IPS DF 6.9 (cell line): ENCODE measurements around the gene COPS9.
A peak's percentile ranks its signal among the peaks of the same experiment; 100 is the strongest.

Experiments
- DNase-seq: peaks from one replicate; pipeline ENCODE4 v3.0.0-alpha.2; 2013; ENCODE audit warnings: low read depth, low spot score
- H3K27ac ChIP-seq: one replicate; pipeline ENCODE4 v1.5.1; 2013; ENCODE audit warnings: low read length, control low read depth
- H3K27me3 ChIP-seq: 2 replicates; pipeline ENCODE4 v1.6.1; 2013; ENCODE audit warnings: mild to moderate bottlenecking, low read length; ENCODE audit not compliant: control insufficient read depth, insufficient read depth
- H3K36me3 ChIP-seq: 2 replicates; pipeline ENCODE4 v1.6.1; 2013; ENCODE audit warnings: low read length; ENCODE audit not compliant: control insufficient read depth, insufficient read depth
- H3K4me1 ChIP-seq: 2 replicates; pipeline ENCODE4 v1.6.1; 2013; ENCODE audit warnings: low read length; ENCODE audit not compliant: control insufficient read depth, insufficient read depth
- H3K4me3 ChIP-seq: 2 replicates; pipeline ENCODE4 v1.5.1; 2013; ENCODE audit warnings: mild to moderate bottlenecking, low read length
- H3K9me3 ChIP-seq: 2 replicates; pipeline ENCODE4 v1.6.1; 2013; ENCODE audit warnings: low read length, inconsistent platforms; ENCODE audit not compliant: control insufficient read depth, insufficient read depth
- WGBS: extraction: QIAGEN DNeasy Blood & Tissue Kit; methylation state at CpG from one replicate; pipeline ENCODE4 v1.1.7; 2013; ENCODE audit warnings: mixed read lengths, missing lambda C conversion rate; ENCODE audit not compliant: insufficient read length, insufficient coverage; 5-methylcytosine and 5-hydroxymethylcytosine counted together

Gene COPS9

DNA sequence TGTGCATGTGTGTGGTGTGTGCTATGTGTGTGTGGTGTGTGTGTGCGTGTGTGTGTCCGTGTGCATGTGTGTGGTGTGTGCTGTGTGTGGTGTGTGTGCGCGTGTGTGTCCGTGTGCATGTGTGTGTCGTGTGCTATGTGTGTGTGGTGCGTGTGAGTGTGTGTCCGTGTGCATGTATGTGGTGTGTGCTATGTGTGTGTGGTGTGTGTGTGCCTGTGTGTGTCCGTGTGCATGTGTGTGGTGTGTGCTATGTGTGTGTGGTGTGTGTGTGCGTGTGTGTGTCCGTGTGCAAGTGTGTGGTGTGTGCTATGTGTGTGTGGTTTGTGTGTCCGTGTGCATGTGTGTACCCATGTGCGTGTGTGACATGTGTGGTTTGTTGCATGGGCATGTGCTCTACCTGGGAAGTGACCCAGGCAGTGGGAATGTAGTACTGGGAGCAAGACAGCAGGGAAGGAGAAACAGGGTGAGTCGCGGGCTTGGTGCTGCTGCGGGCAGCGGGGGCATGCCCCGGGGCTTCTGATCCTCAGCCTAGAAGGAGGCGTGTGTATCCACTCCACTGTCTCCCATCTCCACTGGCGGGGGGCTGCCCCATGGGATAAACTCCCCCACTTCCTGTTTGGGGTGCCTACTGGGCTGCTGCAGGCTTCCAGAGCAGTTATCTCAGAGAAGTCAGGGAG is 11.9 kb upstream of the COPS9 start:
- Histone ChIP-seq H3K27ac (no peak overlapping the region), H3K4me3 (no peak overlapping the region), H3K27me3 (no peaks in the 10 kb centered on the region), H3K4me1 (peaks cover 3% of the 10 kb centered on the region), H3K36me3 (no peaks in the 10 kb centered on the region), H3K9me3 (no peaks in the 10 kb centered on the region)
- no peak for DNase-seq
- WGBS, result no CpG with 5 or more reads among the region's 20 CpGs

DNA sequence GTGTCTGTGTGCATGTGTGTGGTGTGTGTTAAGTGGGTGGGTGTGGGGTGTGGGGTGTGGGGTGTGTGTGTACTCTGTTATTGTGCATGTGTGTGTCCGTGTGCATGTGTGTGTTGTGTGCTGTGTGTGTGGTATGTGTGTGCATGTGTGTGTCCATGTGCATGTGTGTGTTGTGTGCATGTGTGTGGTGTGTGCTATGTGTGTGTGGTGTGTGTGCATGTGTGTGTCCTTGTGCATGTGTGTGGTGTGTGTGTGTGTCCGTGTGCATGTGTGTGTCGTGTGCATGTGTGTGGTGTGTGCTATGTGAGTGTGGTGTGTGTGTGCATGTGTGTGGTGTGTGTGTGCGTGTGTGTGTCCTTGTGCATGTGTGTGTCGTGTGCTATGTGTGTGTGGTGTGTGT is 11.3 kb upstream of the COPS9 start:
- H3K4me3 ChIP-seq, result no peak overlapping the region
- no peaks in the 10 kb centered on the region for H3K36me3 ChIP-seq
- no peaks in the 10 kb centered on the region for H3K9me3 ChIP-seq
- WGBS, result no CpG with 5 or more reads among the region's 5 CpGs
- no peak overlapping the region for H3K27ac ChIP-seq
- H3K27me3 ChIP-seq, result no peaks in the 10 kb centered on the region
- no peak for DNase-seq
- peaks cover 3% of the 10 kb centered on the region for H3K4me1 ChIP-seq

DNA sequence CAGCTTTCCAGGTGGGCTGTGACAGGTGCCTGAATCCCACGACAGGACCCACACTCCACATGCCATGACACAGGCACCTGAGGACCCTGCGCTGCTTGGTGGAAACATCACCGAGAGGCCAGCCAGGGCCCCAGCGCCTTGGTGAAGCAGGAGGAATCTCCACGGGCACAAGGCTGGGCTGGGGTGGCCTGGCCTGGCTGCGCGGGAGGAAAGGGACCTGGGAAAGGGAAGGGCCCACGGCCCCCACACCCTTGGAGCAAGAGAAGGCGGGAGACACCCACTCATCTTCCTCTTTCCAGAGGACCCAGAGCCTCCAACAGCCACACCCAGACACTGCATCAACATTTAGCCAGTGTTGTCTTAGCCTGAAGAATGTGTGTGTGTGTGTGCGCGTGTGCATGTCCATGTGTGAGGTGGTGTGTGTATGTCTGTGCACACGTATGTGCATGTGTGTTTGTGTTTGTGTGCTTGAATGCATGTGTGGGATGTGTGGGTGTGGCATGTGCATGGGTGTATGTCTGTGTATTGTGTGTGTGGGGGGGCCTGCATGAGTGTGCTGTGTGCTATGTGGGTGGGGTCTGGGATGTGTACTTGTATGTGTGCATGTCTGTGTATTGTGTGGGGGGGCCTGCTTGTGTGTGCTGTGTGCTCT is 10.6 kb upstream of the COPS9 start:
- Histone ChIP-seq H3K27me3 (no peaks in the 10 kb centered on the region), H3K36me3 (no peaks in the 10 kb centered on the region), H3K27ac (no peak overlapping the region), H3K4me1 (peaks cover 3% of the 10 kb centered on the region), H3K9me3 (no peaks in the 10 kb centered on the region), H3K4me3 (no peak overlapping the region)
- no peak for DNase-seq
- WGBS, result no CpG with 5 or more reads among the region's 12 CpGs

DNA sequence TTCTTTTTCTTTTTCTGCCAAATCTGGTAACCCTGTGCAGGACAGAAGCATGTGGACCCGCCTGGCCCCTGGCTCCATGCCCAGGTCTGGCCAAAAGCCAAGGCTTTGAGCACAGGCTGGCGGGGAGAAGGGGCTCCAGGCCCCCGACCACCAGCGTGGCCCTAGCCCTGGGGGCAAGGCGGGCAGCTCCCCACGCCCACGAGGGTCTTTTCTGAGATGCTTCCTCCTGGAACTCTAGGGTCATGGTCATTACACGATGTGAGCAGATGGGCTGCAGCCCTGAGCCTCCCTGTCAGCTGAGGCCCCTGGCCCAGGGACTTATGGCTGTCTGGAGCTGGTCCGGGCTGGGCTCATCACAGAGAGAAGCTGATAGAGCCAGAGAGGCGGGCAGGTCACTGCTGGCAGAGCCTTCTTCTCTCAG is 10.0 kb upstream of the COPS9 start:
- Histone ChIP-seq H3K4me1 (peaks cover 3% of the 10 kb centered on the region), H3K9me3 (no peaks in the 10 kb centered on the region), H3K27ac (no peak overlapping the region), H3K27me3 (no peaks in the 10 kb centered on the region), H3K4me3 (no peak overlapping the region), H3K36me3 (no peaks in the 10 kb centered on the region)
- no CpG with 5 or more reads among the region's 10 CpGs for WGBS
- DNase-seq, result no peak

DNA sequence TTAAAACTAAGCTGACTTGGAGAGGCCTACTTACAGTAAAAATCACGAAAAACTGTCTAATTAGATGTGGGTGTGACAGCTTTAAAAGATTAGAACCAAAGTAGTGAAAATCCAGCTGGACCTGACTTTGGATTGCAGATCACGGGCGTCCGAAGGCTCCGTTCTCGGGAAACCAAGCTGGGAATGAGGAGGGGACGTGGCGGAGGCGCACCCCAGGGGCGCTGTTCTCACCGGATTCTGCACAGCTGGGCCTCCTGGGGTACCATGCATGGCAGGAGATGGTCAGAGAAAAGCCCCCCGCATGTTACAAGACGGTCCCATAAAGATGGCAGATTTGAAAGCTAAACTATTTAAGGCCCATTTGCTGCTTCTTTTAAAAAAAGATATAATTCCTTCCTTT is 9.4 kb upstream of the COPS9 start:
- no peaks in the 10 kb centered on the region for H3K9me3 ChIP-seq
- DNase-seq, result no peak
- H3K4me3 ChIP-seq, result no peak overlapping the region
- no peaks in the 10 kb centered on the region for H3K36me3 ChIP-seq
- no peaks in the 10 kb centered on the region for H3K27me3 ChIP-seq
- H3K27ac ChIP-seq, result no peak overlapping the region
- peaks cover 3% of the 10 kb centered on the region for H3K4me1 ChIP-seq
- WGBS, result no CpG with 5 or more reads among the region's 13 CpGs

DNA sequence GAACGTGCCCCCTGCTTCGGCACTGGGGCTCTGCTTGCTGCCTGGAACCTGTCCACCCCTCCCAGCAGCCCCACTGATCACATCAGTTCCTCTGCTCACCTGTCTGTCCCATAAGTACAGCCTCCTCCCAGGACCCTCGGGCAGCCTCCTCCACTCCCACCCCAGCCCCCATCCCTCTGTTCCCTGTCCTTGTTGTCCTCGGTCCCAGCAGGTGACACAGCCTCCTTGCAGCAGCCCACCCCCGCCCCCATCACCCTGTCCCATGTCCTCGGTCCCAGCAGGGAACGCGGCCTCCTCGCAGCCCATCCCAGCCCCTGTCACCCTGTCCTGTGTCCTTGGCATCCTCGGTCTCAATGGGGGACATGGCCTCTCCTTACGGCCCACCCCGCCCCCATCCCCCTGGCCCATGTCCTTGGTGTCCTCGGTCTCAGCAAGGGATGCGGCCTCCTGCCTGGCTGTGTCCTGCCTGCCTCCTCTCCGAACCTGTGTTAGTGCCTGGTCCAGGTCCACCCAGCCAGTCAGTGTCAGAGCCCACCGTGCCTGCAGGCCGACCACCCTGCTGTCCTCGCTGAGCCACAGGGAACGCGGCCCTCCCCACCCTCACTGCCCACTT is 8.7 kb upstream of the COPS9 start:
- no CpG with 5 or more reads among the region's 20 CpGs for WGBS
- Histone ChIP-seq H3K27me3 (no peaks in the 10 kb centered on the region), H3K4me3 (no peak overlapping the region), H3K4me1 (peaks cover under 1% of the 10 kb centered on the region; the same call in 1 of the 2 replicates), H3K9me3 (no peaks in the 10 kb centered on the region), H3K36me3 (no peaks in the 10 kb centered on the region), H3K27ac (no peak overlapping the region)
- DNase-seq, result no peak

DNA sequence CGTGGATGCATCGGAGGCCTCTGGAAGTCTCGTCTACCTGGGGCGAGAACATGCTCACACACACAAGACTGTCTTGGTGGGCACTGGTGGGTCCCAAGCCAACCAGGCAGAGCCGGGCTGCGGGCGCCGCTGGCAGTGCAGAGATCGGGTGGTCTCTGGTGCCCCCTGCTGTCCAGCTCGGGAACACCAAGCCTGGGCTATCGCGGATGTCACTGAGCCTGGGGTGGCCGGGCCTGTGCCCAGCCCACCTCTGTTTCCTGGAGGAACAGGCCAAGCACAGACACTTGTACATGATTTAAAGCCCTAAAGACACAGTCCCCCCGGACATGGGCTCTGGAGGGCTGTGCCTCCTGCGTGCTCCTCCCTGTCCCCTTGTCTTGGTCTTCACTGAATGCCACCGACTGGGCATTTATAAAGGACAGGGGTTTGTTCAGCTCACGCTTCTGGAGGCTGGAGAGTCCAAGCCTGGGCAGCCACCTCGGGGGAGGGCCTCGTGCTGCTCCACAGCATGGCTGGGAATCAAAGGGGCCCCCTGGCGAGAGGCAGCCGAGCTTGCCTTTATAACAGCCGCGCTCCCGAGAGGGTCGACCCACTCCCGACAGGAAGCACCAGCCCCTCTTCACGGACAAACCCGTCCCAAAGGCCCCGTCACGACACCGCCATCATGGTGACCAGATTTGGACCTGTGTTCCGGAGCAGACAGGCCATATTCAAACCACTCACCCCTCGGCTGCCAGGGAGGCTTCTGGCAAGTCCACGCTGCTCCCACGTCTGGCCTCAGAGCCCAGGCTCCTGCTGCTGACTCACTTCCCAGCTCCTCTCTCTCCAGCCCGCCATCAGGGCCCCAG is 7.9 kb upstream of the COPS9 start:
- Histone ChIP-seq H3K9me3 (no peaks in the 10 kb centered on the region), H3K4me3 (no peak overlapping the region), H3K4me1 (peaks cover 4% of the 10 kb centered on the region; the same call in 1 of the 2 replicates), H3K27me3 (no peaks in the 10 kb centered on the region), H3K36me3 (no peaks in the 10 kb centered on the region), H3K27ac (no peak overlapping the region)
- no CpG with 5 or more reads among the region's 36 CpGs for WGBS
- peak; percentile 47 for DNase-seq

DNA sequence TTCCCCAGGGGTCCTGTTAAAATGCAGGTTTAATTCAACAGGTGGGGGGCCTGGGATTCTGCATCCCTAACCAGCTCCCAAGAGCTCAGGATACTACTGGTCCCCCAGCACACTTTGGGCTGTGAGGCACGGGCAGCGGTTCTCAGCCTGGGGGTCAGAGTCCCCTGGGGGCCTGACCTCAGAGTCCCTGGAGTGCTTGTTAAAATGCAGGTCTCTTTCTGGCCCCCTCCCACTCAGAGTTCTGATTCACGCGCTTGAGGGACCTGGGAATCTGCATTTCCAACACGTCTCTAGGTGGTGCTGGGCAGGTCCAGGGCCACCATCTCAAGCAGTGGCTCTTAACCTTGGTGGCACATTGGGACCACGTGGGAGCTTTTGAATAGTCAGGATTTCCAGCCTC is 7.2 kb upstream of the COPS9 start:
- Histone ChIP-seq H3K27ac (no peak overlapping the region), H3K4me3 (no peak overlapping the region), H3K36me3 (no peaks in the 10 kb centered on the region), H3K27me3 (no peaks in the 10 kb centered on the region), H3K9me3 (no peaks in the 10 kb centered on the region), H3K4me1 (peaks cover 4% of the 10 kb centered on the region; the same call in 1 of the 2 replicates)
- WGBS, result no CpG with 5 or more reads among the region's 6 CpGs
- no peak for DNase-seq

DNA sequence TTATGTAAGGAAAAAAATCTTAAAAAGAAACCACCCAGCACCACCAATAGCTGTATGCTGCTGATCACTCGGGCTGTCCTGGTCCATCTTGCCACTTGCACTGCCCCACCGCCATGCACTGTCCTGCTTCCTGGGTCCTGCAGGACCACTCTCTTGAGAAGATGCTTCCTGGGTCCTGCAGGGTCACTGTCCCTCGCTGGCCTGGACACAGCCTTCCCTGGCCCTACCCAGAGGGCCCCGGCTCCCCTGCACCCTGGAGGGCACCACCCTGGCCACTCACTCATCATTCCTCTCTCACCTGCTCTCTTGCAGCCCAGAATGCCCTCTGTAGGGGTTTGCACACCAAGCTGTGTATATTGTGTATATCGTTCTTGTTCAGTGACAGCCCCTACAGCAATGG is 6.8 kb upstream of the COPS9 start:
- no peak for DNase-seq
- Histone ChIP-seq H3K9me3 (no peaks in the 10 kb centered on the region), H3K36me3 (no peaks in the 10 kb centered on the region), H3K27me3 (no peaks in the 10 kb centered on the region), H3K4me3 (no peak overlapping the region), H3K4me1 (peaks cover 4% of the 10 kb centered on the region; the same call in 1 of the 2 replicates), H3K27ac (no peak overlapping the region)
- no CpG with 5 or more reads among the region's 5 CpGs for WGBS

DNA sequence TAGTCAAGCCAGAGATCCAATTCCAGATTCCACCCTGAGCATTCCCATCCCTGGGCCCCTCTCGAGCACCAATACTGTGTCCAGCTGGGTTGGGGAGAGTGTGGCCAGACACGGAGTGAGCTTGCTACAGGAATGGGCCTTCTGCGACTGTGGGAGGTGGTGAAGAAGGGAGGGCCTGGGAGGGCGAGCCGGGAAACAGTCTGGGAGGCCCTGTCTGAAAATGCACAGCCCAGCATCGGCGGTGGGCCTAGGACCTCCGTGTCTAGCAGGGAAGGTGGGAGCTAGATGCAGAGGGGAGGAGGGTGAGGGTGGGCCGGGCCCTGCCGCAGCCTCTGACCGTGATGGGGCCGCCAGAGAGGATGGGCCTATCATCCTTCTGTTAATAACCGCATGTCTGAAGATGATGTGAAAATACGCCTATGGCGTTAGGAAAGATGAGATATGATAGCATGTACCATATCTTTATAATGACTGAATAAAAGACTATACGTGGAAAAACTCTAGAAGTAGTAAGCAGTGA is 6.2 kb upstream of the COPS9 start:
- Histone ChIP-seq H3K27me3 (no peaks in the 10 kb centered on the region), H3K27ac (no peak overlapping the region), H3K4me3 (no peak overlapping the region), H3K36me3 (no peaks in the 10 kb centered on the region), H3K4me1 (peaks cover 4% of the 10 kb centered on the region; the same call in 1 of the 2 replicates), H3K9me3 (no peaks in the 10 kb centered on the region)
- WGBS, result no CpG with 5 or more reads among the region's 16 CpGs
- no peak for DNase-seq
